AG04449 (cell line): Measurements from ENCODE around the gene CLTRN.

ENCODE experiments used
- CTCF ChIA-PET: fragments of 350-600 bp; formaldehyde crosslinking; extraction: SDS; loops from one replicate; lab custom pipeline; 2021; ENCODE audit warnings: antibody characterized with exemption; lab: Yijun Ruan, JAX
- POLR2A ChIA-PET: fragments of 400-600, 350-600 bp; formaldehyde crosslinking; extraction: SDS; loops from one replicate; lab custom pipeline; 2020; ENCODE audit warnings: antibody characterized with exemption, inconsistent platforms; lab: Yijun Ruan, JAX
- DNase-seq: peaks from one replicate; pipeline ENCODE4 v3.0.0-alpha.2; 2010; ENCODE audit warnings: low read depth, low spot score
- H3K4me3 ChIP-seq: 2 replicates; pipeline ENCODE4 v1.5.1; 2011; ENCODE audit warnings: low read depth, mild to moderate bottlenecking, control low read depth, low read length
- TF ChIP-seq, protein P1 (sequence below): IDR thresholded peaks from one replicate; pipeline ENCODE4 v1.5.1; 2011; ENCODE audit warnings: mild to moderate bottlenecking, moderate library complexity, low read length, control low read depth, inconsistent platforms; ENCODE audit not compliant: insufficient read depth; ENCODE audit errors: missing control alignments

Gene CLTRN

DNA sequence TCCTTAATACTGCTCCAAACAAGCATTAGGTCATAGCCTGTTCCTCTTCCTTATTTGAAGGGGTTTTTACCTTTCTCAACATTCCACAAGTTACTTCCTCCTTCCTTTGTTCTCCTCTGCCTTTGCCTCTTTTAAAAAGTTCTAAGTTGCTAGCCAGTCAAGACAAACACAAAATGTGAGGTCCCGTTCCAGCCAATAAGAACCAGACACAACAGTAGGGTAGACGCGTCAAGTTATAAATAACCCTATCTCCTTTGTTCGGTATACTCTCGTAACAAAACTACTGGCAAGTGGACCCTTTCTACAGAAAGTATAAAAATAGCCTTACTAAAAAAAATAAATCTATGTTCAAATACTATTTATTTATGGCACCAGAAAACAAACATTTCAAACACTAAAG, 57.5 kb downstream of the CLTRN start:
- TF ChIP-seq, protein P1, sequence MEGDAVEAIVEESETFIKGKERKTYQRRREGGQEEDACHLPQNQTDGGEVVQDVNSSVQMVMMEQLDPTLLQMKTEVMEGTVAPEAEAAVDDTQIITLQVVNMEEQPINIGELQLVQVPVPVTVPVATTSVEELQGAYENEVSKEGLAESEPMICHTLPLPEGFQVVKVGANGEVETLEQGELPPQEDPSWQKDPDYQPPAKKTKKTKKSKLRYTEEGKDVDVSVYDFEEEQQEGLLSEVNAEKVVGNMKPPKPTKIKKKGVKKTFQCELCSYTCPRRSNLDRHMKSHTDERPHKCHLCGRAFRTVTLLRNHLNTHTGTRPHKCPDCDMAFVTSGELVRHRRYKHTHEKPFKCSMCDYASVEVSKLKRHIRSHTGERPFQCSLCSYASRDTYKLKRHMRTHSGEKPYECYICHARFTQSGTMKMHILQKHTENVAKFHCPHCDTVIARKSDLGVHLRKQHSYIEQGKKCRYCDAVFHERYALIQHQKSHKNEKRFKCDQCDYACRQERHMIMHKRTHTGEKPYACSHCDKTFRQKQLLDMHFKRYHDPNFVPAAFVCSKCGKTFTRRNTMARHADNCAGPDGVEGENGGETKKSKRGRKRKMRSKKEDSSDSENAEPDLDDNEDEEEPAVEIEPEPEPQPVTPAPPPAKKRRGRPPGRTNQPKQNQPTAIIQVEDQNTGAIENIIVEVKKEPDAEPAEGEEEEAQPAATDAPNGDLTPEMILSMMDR = no peak
- no peak overlapping the region for H3K4me3 ChIP-seq
- ChIA-PET CTCF (no interaction called here), POLR2A (no interaction called here)
- DNase-seq = no peak

DNA sequence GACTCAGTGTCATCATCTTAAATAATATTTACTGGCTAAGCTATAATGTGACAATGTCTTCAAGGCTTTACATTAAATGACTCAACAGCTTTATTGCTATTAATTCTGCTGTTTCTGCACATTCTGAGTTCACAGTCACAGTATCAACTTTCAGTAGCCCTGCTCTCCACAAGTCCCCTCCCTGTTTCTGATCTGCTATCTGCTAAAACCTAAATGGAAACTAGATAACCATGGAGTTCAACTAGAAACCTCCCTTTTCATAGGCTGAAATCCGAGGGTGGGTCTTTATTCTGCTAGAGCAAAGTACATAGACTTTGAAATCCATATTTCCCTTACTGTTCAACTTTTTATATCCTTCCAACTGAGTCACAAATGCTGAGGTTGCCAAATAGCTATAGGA, 58.5 kb downstream of the CLTRN start:
- ChIA-PET POLR2A (no interaction called here), CTCF (no interaction called here)
- no peak for DNase-seq
- TF ChIP-seq, protein P1 = no peak
- H3K4me3 ChIP-seq = no peak overlapping the region

DNA sequence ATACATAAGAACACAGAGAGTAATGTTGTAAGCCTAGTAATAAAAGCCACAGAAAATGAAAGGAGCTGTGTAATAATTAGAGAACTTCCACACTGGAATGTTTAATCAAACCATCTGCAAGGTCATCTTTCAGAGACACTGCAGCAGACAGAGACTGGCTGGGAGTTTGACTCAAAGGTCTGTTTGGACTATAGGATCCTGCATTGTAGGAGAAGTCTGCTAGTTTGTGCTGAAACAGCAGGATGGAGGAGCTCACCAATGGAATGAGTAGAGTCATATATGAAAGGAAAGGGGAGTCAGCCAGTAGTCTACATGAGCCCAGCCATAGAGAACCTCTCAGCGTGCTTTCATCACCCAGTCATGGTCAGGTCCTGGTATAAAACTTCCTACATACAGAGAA, 59.4 kb downstream of the CLTRN start:
- CTCF ChIA-PET = no interaction called here
- H3K4me3 ChIP-seq = no peak overlapping the region
- POLR2A ChIA-PET = no interaction called here
- no peak for DNase-seq
- TF ChIP-seq, protein P1 = no peak

DNA sequence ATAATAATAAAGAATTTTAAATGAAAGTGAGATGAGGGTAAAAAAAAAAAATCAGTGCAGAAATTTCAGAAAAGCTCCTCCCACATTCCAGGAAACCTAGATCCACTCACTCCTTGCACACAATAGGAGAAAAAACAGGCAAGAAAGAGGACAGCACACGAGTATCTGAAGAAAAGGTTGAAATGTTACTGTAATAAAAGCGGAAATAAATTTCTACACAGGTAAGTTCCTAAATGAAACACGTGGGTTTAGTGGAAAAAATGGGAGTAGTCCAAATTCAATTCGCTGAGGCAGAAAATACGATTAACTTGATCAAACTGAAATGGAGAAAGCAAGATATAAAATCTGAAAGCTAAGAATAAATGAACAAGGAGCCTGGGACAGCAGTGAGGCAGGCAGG, 61.8 kb downstream of the CLTRN start:
- no peak for DNase-seq
- no peak overlapping the region for H3K4me3 ChIP-seq
- TF ChIP-seq, protein P1 = no peak
- ChIA-PET CTCF (no interaction called here), POLR2A (no interaction called here)

DNA sequence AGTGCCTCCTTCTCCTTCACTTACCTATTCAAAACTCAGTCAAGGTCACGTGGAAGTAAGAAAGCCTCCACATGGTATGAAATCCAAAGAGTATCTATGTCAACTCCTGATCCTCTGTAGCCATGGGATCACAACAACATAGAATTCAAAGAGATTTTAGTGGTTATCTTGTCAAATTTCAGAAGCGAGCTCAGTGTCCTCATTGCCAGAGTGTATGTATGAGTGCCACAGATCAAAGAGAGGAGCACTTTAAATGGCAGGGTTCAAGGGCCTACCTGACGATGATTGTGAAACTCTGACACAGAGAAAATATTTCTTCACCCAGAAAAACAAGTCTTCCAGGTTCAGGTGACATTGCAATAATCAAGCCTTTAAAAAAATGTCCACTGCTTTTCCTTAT, 62.7 kb downstream of the CLTRN start:
- no peak for DNase-seq
- ChIA-PET CTCF (no interaction called here), POLR2A (no interaction called here)
- no peak overlapping the region for H3K4me3 ChIP-seq
- TF ChIP-seq, protein P1 = no peak

DNA sequence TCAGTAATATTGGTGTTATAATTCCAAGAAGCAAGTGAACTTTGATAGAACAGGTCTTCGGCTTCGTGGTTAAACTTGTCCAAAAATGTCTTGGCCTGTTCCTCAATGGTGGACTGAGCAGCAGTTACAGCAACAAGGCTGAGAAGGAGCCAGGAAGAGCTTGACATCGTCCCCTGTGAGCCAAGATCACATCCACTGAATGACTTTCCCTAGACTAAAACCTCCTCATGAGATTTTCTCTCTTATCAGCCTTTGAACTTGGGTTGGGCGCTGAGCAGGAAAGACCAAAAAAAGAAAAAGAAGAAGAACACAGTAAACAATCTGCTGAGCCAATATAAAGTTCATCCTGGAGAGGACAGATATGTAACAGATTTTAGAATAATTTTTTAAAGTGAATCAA, 63.9 kb downstream of the CLTRN start, which contains the start of gene ACE2:
ACE2 (minus strand) TSS at position 216 of the 400 bp plus-strand sequence; CDS start at position 167, 49 bp downstream.
- TF ChIP-seq, protein P1 = no peak
- POLR2A ChIA-PET = no interaction called here
- no peak within 1 kb of the TSS for H3K4me3 ChIP-seq
- CTCF ChIA-PET = no interaction called here
- no peak for DNase-seq
